ENCODE measurements around the gene DEFB127. TPM values are rescaled to one million over a fixed set of nuclear protein-coding genes. Genes with fewer than 3 reads are reported as not detected.

Gene DEFB127
- total and polyA plus RNA-seq, 11 donors: not detected

- H3K4me1 ChIP-seq: no peaks in the 10 kb centered on the region
- peaks cover 0 to 4% (median 0%) of the 10 kb centered on the region in 9 donors for H3K27me3 ChIP-seq
- H3K27ac ChIP-seq: no peak overlapping the region
- TF ChIP-seq, protein P1, sequence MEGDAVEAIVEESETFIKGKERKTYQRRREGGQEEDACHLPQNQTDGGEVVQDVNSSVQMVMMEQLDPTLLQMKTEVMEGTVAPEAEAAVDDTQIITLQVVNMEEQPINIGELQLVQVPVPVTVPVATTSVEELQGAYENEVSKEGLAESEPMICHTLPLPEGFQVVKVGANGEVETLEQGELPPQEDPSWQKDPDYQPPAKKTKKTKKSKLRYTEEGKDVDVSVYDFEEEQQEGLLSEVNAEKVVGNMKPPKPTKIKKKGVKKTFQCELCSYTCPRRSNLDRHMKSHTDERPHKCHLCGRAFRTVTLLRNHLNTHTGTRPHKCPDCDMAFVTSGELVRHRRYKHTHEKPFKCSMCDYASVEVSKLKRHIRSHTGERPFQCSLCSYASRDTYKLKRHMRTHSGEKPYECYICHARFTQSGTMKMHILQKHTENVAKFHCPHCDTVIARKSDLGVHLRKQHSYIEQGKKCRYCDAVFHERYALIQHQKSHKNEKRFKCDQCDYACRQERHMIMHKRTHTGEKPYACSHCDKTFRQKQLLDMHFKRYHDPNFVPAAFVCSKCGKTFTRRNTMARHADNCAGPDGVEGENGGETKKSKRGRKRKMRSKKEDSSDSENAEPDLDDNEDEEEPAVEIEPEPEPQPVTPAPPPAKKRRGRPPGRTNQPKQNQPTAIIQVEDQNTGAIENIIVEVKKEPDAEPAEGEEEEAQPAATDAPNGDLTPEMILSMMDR (IDR thresholded peaks at IDR 0.05): no peak
- TF ChIP-seq POLR2A (IDR thresholded peaks at IDR 0.05): no peak
- DNase-seq: no peak
- H3K4me3 ChIP-seq: no peak overlapping the region
- ATAC-seq: no peak
- intact Hi-C loops (cut with DNase I): no loop called here
- 34 to 51% (median 38%) methylated on average over 3 of the region's 3 CpGs for WGBS, 4 donors
- no peaks in the 10 kb centered on the region for H3K36me3 ChIP-seq
- H3K9me3 ChIP-seq: no peaks in the 10 kb centered on the region
Observed at GRCh38 chr20:164618-165017, 7.4 kb downstream of the DEFB127 start.

- no peak overlapping the region for H3K4me3 ChIP-seq
- DNase-seq (no peak), ATAC-seq (no peak)
- H3K27me3 ChIP-seq: peaks cover 0 to 8% (median 0%) of the 10 kb centered on the region in 9 donors
- H3K4me1 ChIP-seq: no peaks in the 10 kb centered on the region
- intact Hi-C loops (cut with DNase I): no loop called here
- no peak for TF ChIP-seq POLR2A (IDR thresholded peaks at IDR 0.05)
- TF ChIP-seq, protein P1 (IDR thresholded peaks at IDR 0.05): no peak
- no peaks in the 10 kb centered on the region for H3K36me3 ChIP-seq
- WGBS, 4 donors: 70 to 92% (median 80%) methylated on average over 2 of the region's 2 CpGs
- no peaks in the 10 kb centered on the region for H3K9me3 ChIP-seq
- no peak overlapping the region for H3K27ac ChIP-seq
Observed at GRCh38 chr20:168876-169275, 11.6 kb downstream of the DEFB127 start.

DNA sequence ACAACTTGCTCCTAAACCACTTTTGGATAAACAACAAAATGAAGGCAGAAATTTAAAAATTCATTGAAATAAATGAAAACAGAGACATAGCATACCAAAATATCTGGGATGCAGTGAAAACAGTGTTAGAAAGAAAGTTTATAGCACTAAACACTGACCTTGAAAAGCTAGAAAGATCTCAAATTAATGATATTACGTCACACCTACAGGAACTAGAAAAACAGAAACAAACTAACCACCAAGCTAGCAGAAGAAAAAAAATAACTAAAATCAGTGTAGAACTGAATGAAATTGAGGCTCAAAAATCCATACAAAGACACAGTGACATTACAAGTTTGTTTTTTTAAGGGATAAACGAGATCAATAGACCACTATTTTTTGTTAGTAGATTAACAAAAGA lies 27.0 kb downstream of the DEFB127 start:
- no peak overlapping the region for H3K4me3 ChIP-seq
- H3K36me3 ChIP-seq: no peaks in the 10 kb centered on the region
- H3K27me3 ChIP-seq: peaks cover 0 to 15% (median 4%) of the 10 kb centered on the region in 9 donors
- TF ChIP-seq, protein P1 (IDR thresholded peaks at IDR 0.05): no peak
- TF ChIP-seq POLR2A (IDR thresholded peaks at IDR 0.05): no peak
- intact Hi-C loops (cut with DNase I): no loop called here
- H3K27ac ChIP-seq: no peak overlapping the region
- WGBS, 4 donors: 44 to 55% (median 48%) methylated on average over 2 of the region's 2 CpGs
- DNase-seq (no peak), ATAC-seq (no peak)
- no peaks in the 10 kb centered on the region for H3K4me1 ChIP-seq
- peaks cover 0 to 17% (median 6%) of the 10 kb centered on the region in 12 donors for H3K9me3 ChIP-seq

DNA sequence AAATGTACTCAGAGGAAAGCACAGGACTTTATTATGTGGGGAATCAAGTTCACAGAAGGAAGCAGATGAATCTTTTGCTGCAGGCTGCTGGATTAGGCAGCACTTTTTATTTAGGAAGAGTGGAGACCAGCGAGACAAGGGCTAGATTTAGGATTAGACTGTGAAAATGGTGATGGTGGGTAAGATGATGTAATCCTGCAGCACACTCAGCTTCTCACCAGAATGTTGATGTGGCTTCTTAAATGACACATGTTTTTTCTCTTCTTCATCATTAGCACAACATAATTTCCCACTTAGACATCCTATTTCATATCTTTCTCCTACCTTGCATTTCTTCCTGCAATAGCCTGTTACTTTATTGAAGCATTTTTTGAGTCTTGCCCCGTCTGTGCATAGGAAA lies 30.5 kb downstream of the DEFB127 start:
- Histone ChIP-seq H3K9me3 (peaks cover 0 to 17% (median 6%) of the 10 kb centered on the region in 12 donors), H3K27me3 (no peaks in the 10 kb centered on the region), H3K27ac (no peak overlapping the region), H3K4me3 (no peak overlapping the region), H3K36me3 (no peaks in the 10 kb centered on the region), H3K4me1 (no peaks in the 10 kb centered on the region)
- DNase-seq: no peak
- no peak for ATAC-seq
- intact Hi-C loops (cut with DNase I): no loop called here
- no peak for TF ChIP-seq POLR2A (IDR thresholded peaks at IDR 0.05)
- TF ChIP-seq, protein P1 (IDR thresholded peaks at IDR 0.05): no peak
- 49 to 57% (median 54%) methylated on average over 2 of the region's 2 CpGs for WGBS, 4 donors
